Panc1 (cell line): Measurements from ENCODE around the gene DNM3. TPM values are rescaled to one million over a fixed set of nuclear protein-coding genes. Genes with fewer than 3 reads are reported as not detected.

ENCODE experiments used
- ATAC-seq: fragments of 200-7000 bp; cut with Tn5 transposase; 2 replicates; pipeline ENCODE4 v1.9.1; 2020; ENCODE audit warnings: mild to moderate bottlenecking, moderate library complexity
- BruUV-seq: library from RNA; stranded (reverse); fragments of 400-500 nt; replicated peaks from 2 replicates; lab custom pipeline; 2021; lab: Mats Ljungman, UMichigan
- CTCF ChIA-PET: fragments of 300-600 bp; sonication (Branson Sonifier 250); formaldehyde crosslinking; loops from one replicate; lab custom pipeline; 2022; ENCODE audit warnings: antibody characterized with exemption; lab: Charles Lee
- POLR2A ChIA-PET: fragments of 300-600 bp; sonication (Branson Sonifier 250); formaldehyde crosslinking; loops from one replicate; lab custom pipeline; 2022; ENCODE audit warnings: antibody characterized with exemption; lab: Charles Lee
- DNase-seq: peaks from one replicate; pipeline ENCODE4 v3.0.0-alpha.2; 2010; ENCODE audit warnings: low read depth, low spot score
- H3K27ac ChIP-seq: 2 replicates; pipeline ENCODE4 v1.5.1; 2011; ENCODE audit warnings: mild to moderate bottlenecking, low read length, inconsistent platforms
- H3K27me3 ChIP-seq: fragments of 200-500 bp; sonication (Bioruptor generic); 2 replicates; pipeline ENCODE4 v1.6.0; 2014; ENCODE audit warnings: low read length, inconsistent platforms; ENCODE audit not compliant: control insufficient read depth, insufficient read depth
- H3K36me3 ChIP-seq: fragments of 200-500 bp; sonication (Bioruptor generic); 2 replicates; pipeline ENCODE4 v1.5.1; 2014; ENCODE audit warnings: inconsistent platforms, mild to moderate bottlenecking, low read length, moderate library complexity; ENCODE audit not compliant: control insufficient read depth, insufficient read depth
- H3K4me1 ChIP-seq: 2 replicates; pipeline ENCODE4 v1.5.1; 2011; ENCODE audit warnings: inconsistent platforms, mild to moderate bottlenecking, low read length, moderate library complexity; ENCODE audit not compliant: control insufficient read depth, insufficient read depth
- H3K4me3 ChIP-seq, 2 experiments: 2 replicates each; pipeline ENCODE4 v1.5.1; 2011 to 2012; ENCODE audit warnings: low read depth in 2 of 2, low read length in 2 of 2, mild to moderate bottlenecking in 2 of 2, inconsistent platforms in 1 of 2, moderate library complexity in 1 of 2
- H3K9me3 ChIP-seq: fragments of 200-500 bp; sonication (Bioruptor generic); 2 replicates; pipeline ENCODE4 v1.5.1; 2014; ENCODE audit warnings: low read depth, mild to moderate bottlenecking, inconsistent platforms, low read length, moderate library complexity; ENCODE audit not compliant: control insufficient read depth, insufficient read depth
- CTCF ChIP-seq: fragments of 450-650 bp; IDR thresholded peaks from 2 replicates; pipeline ENCODE4 v1.5.1; 2017; ENCODE audit warnings: mild to moderate bottlenecking
- POLR2AphosphoS5 ChIP-seq: IDR thresholded peaks from 2 replicates; pipeline ENCODE4 v1.6.1; 2012; ENCODE audit warnings: mild to moderate bottlenecking, low read depth, low read length, moderate library complexity
- REST ChIP-seq, 2 experiments: IDR thresholded peaks; 2 replicates each; pipeline ENCODE4 v1.6.1; 2011 to 2012; ENCODE audit warnings: low read depth in 2 of 2, control low read depth in 1 of 2, low read length in 1 of 2, mild to moderate bottlenecking in 1 of 2, moderate library complexity in 1 of 2; ENCODE audit not compliant: insufficient read depth in 1 of 2
- SIN3A ChIP-seq: IDR thresholded peaks from 2 replicates; pipeline ENCODE4 v1.6.1; 2012; ENCODE audit warnings: low read depth, mild to moderate bottlenecking, low read length, moderate library complexity, borderline replicate concordance; ENCODE audit not compliant: insufficient read depth
- TCF7L2 ChIP-seq: IDR thresholded peaks from 2 replicates; pipeline ENCODE4 v1.6.1; 2011; ENCODE audit warnings: mild to moderate bottlenecking, low read depth, low read length, inconsistent platforms
- in situ Hi-C: cut with HindIII; loops from 2 replicates; pipeline ENCODE4 v1.10.0; 2016; ENCODE audit warnings: low sequenced_read_pairs, low pct_unique_long_range_greater_than_20kb
- intact Hi-C: fragments of 100-400 bp; cut with micrococcal nuclease; formaldehyde crosslinking; loops from one replicate; pipeline ENCODE4 v1.10.0; 2022; ENCODE audit not compliant: unreplicated experiment
- total RNA-seq: library from RNA; stranded (reverse); gene quantifications from one replicate; pipeline ENCODE4 v1.2.1, GENCODE V29; 2021; ENCODE audit not compliant: unreplicated experiment

The DNM3 gene
- total RNA-seq, 1 experiment from 2014 or later: 0.46 TPM

GRCh38 chr1:172350856-172351255 lies 509.6 kb downstream of the DNM3 start:
- in situ Hi-C loops (no loop called here), intact Hi-C loops (no loop called here)

GRCh38 chr1:172351346-172351745 lies 510.0 kb downstream of the DNM3 start:
- Histone ChIP-seq H3K27me3 (no peaks in the 10 kb centered on the region), H3K36me3 (no peaks in the 10 kb centered on the region), H3K27ac (peak overlapping the region; percentile 100), H3K4me3 (no peak overlapping the region), H3K4me1 (peaks cover 11% of the 10 kb centered on the region; the same call in 1 of the 2 replicates), H3K9me3 (peaks cover 39% of the 10 kb centered on the region)
- TF ChIP-seq TCF7L2 (no peak), CTCF (no peak)
- ChIA-PET POLR2A (no interaction called here), CTCF (no interaction called here)
- ATAC-seq (no peak), DNase-seq (no peak)
- no TSS peak for BruUV-seq
- in situ Hi-C loops (no loop called here), intact Hi-C loops (no loop called here)

More at GRCh38 chr1:172350856-172351255, 509.6 kb downstream of the DNM3 start:
- CTCF ChIA-PET: no interaction called here
- H3K27ac ChIP-seq: peak overlapping the region; percentile 100
- no peak for DNase-seq
- no peak for TF ChIP-seq SIN3A
- no peak for TF ChIP-seq CTCF
- TF ChIP-seq REST (IDR thresholded peaks at IDR 0.05; ENCODE audit: insufficient read depth in 1 of 2, low read depth in 2 of 2, low read length in 1 of 2): no peak
- no peak for TF ChIP-seq TCF7L2
- TF ChIP-seq POLR2AphosphoS5: no peak
- H3K36me3 ChIP-seq: no peaks in the 10 kb centered on the region
- H3K27me3 ChIP-seq: no peaks in the 10 kb centered on the region
- ATAC-seq: 0 out of 2 replicates have a peak, but pooled peaks have one; percentile 48
- POLR2A ChIA-PET: no interaction called here
- no TSS peak for BruUV-seq
- H3K4me1 ChIP-seq: peaks cover 11% of the 10 kb centered on the region; the same call in 1 of the 2 replicates
- H3K9me3 ChIP-seq: peaks cover 41% of the 10 kb centered on the region
- no peak overlapping the region for H3K4me3 ChIP-seq
